GM12878 (cell line): Measurements from ENCODE around the gene SNX21. TPM values are rescaled to one million over a fixed set of nuclear protein-coding genes. Genes with fewer than 3 reads are reported as not detected.

Experiments
- ATAC-seq: fragments of 200-7000 bp; cut with Tn5 transposase; 3 replicates; pipeline ENCODE4 v1.9.1; 2020; ENCODE audit warnings: mild to moderate bottlenecking, moderate library complexity
- BruUV-seq: library from RNA; stranded (reverse); fragments of 400-500 nt; replicated peaks from 2 replicates; lab custom pipeline; 2021; lab: Mats Ljungman, UMichigan
- CTCF ChIA-PET: fragments of 300-600 bp; sonication (Branson Sonifier 250); formaldehyde crosslinking; extraction: SDS; loops from one replicate; lab custom pipeline; 2021; ENCODE audit warnings: inconsistent platforms; lab: Yijun Ruan, JAX
- POLR2A ChIA-PET: fragments of 350-600 bp; formaldehyde crosslinking; extraction: SDS; loops from one replicate; lab custom pipeline; 2021; ENCODE audit warnings: inconsistent platforms; lab: Charles Lee
- RAD21 ChIA-PET: fragments of 300-600 bp; sonication (Branson Sonifier 250); formaldehyde crosslinking; loops from one replicate; lab custom pipeline; 2023; ENCODE audit warnings: antibody characterized with exemption; ENCODE audit not compliant: unreplicated experiment; lab: Charles Lee
- SMC1A ChIA-PET: fragments of 300-600 bp; sonication (Branson Sonifier 250); formaldehyde crosslinking; loops from one replicate; lab custom pipeline; 2023; ENCODE audit not compliant: unreplicated experiment, uncharacterized antibody; lab: Charles Lee
- DNase-seq: peaks from one replicate; pipeline ENCODE4 v3.0.0-alpha.2; 2011; ENCODE audit warnings: low read depth, low spot score
- FAIRE-seq: peaks from 3 replicates; lab custom pipeline; 2011; peaks lifted over from hg19 to GRCh38; lab: Jason Lieb, UNC
- H2AFZ ChIP-seq: 2 replicates; pipeline ENCODE4 v1.6.0; 2011; ENCODE audit warnings: low read depth, low read length, control low read depth; ENCODE audit not compliant: control insufficient read depth
- H3K27ac ChIP-seq: 2 replicates; pipeline ENCODE4 v1.5.1; 2011; ENCODE audit warnings: control low read depth; ENCODE audit not compliant: control insufficient read depth, insufficient read depth
- H3K27me3 ChIP-seq, 2 experiments: replicated peaks in 1 of 2; 2 replicates each; pipeline versions ENCODE4 v1.6.0 to v1.6.1; 2011; ENCODE audit warnings: low read length in 1 of 2; ENCODE audit not compliant: control insufficient read depth in 2 of 2, insufficient read depth in 2 of 2
- H3K36me3 ChIP-seq, 2 experiments: 2 replicates each; pipeline ENCODE4 v1.5.1; 2011; ENCODE audit warnings: low read length in 1 of 2; ENCODE audit not compliant: control insufficient read depth in 2 of 2, insufficient read depth in 2 of 2
- H3K4me1 ChIP-seq: 2 replicates; pipeline ENCODE4 v1.6.1; 2011; ENCODE audit warnings: mild to moderate bottlenecking, low read length, moderate library complexity, mixed read lengths; ENCODE audit not compliant: control insufficient read depth, insufficient read depth
- H3K4me2 ChIP-seq: 2 replicates; pipeline ENCODE4 v1.6.0; 2011; ENCODE audit warnings: control low read depth; ENCODE audit not compliant: control insufficient read depth, insufficient read depth
- H3K4me3 ChIP-seq: fragments of 200-600 bp; sonication (generic); 2 replicates; pipeline ENCODE4 v1.5.1; 2016
- H3K79me2 ChIP-seq: 2 replicates; pipeline ENCODE4 v1.6.0; 2011; ENCODE audit warnings: low read length; ENCODE audit not compliant: control insufficient read depth, insufficient read depth
- H3K9ac ChIP-seq: 2 replicates; pipeline ENCODE4 v1.8.0; 2011; ENCODE audit warnings: low read length, control low read depth, mixed read lengths; ENCODE audit not compliant: control insufficient read depth, insufficient read depth
- H3K9me3 ChIP-seq: replicated peaks from 3 replicates; pipeline ENCODE4 v1.5.1; 2011; ENCODE audit warnings: mild to moderate bottlenecking, low read length; ENCODE audit not compliant: control insufficient read depth, insufficient read depth
- H4K20me1 ChIP-seq: 2 replicates; pipeline ENCODE4 v1.6.0; 2011; ENCODE audit not compliant: control insufficient read depth, insufficient read depth
- CHD1 ChIP-seq: IDR thresholded peaks from 2 replicates; pipeline ENCODE4 v1.6.1; 2012; ENCODE audit warnings: low read depth, low read length, improper control_type of control experiment
- EGR1 ChIP-seq, 2 experiments: IDR thresholded peaks; 1 replicate in 1 of 2; 2 replicates in 1 of 2; pipeline ENCODE4 v1.6.1; 2011 to 2012; ENCODE audit warnings: low read depth in 2 of 2, low read length in 2 of 2, borderline replicate concordance in 1 of 2, mild to moderate bottlenecking in 1 of 2, moderate library complexity in 1 of 2
- FOXK2 ChIP-seq: fragments of 450-650 bp; IDR thresholded peaks from 2 replicates; pipeline ENCODE4 v1.6.1; 2017; ENCODE audit warnings: mild to moderate bottlenecking, moderate library complexity
- NFIC ChIP-seq: IDR thresholded peaks from 2 replicates; pipeline ENCODE4 v1.6.1; 2012; ENCODE audit warnings: low read depth, mild to moderate bottlenecking, inconsistent platforms, low read length, moderate library complexity
- PRDM15 ChIP-seq: fragments of 450-650 bp; formaldehyde crosslinking; IDR thresholded peaks from 2 replicates; pipeline ENCODE4 v1.4.0; 2020; ENCODE audit warnings: mild to moderate bottlenecking, moderate library complexity
- RBBP5 ChIP-seq: fragments of 200-600 bp; sonication (generic); conservative IDR thresholded peaks from 2 replicates; pipeline ENCODE4 v1.6.1; 2016
- RELA ChIP-seq: fragments of 450-650 bp; IDR thresholded peaks from 2 replicates; pipeline ENCODE4 v1.8.0; 2014; ENCODE audit warnings: borderline replicate concordance; ENCODE audit not compliant: partially characterized antibody
- RELB ChIP-seq: fragments of 450-650 bp; IDR thresholded peaks from 2 replicates; pipeline ENCODE4 v1.6.1; 2017; ENCODE audit warnings: low read depth, mild to moderate bottlenecking, moderate library complexity
- SMAD1 ChIP-seq: fragments of 450-650 bp; IDR thresholded peaks from 2 replicates; pipeline ENCODE4 v1.6.1; 2018; ENCODE audit warnings: mild to moderate bottlenecking, low read depth; ENCODE audit not compliant: partially characterized antibody
- SUPT20H ChIP-seq: IDR thresholded peaks from 2 replicates; pipeline ENCODE4 v1.6.1; 2011; ENCODE audit warnings: low read depth, mild to moderate bottlenecking, low read length, moderate library complexity, borderline replicate concordance; ENCODE audit not compliant: control insufficient read depth
- WRNIP1 ChIP-seq: IDR thresholded peaks from 2 replicates; pipeline ENCODE4 v1.6.1; 2011; ENCODE audit warnings: low read depth, low read length, improper control_type of control experiment, borderline replicate concordance
- YBX1 ChIP-seq: fragments of 450-650 bp; IDR thresholded peaks from 2 replicates; pipeline ENCODE4 v1.6.1; 2016; ENCODE audit warnings: antibody characterized with exemption
- ZNF384 ChIP-seq: IDR thresholded peaks from 2 replicates; pipeline ENCODE4 v1.6.1; 2012; ENCODE audit warnings: low read depth, mild to moderate bottlenecking, low read length, improper control_type of control experiment, borderline replicate concordance
- WGBS: methylation state at CpG from one replicate; pipeline ENCODE4 v1.1.6; 2016; ENCODE audit warnings: low lambda C conversion rate; ENCODE audit not compliant: insufficient replicate concordance, insufficient coverage; ENCODE audit errors: missing lambda C conversion rate; 5-methylcytosine and 5-hydroxymethylcytosine counted together
- in situ Hi-C: fragments of 300-500 bp; cut with MboI; formaldehyde crosslinking; loops from 9 replicates; pipeline ENCODE4 v1.14.3; 2018; ENCODE audit warnings: mixed read lengths
- intact Hi-C: fragments of 100-400 bp; cut with micrococcal nuclease; formaldehyde crosslinking; loops from one replicate; pipeline ENCODE4 v1.14.2; 2022; ENCODE audit not compliant: unreplicated experiment
- polyA plus RNA-seq, 11 experiments: library from polyadenylated mRNA; depleted of rRNA in 4 of 11; unstranded in 6 of 11; stranded (reverse) in 5 of 11; fragments of >200 nt; fragmentation: Nextera tagmentation in 4 of 11; fragmentation: Illumina TruSeq in 1 of 11; extraction: Ambion mirVana in 4 of 11; extraction: Trizol in 1 of 11; gene quantifications; 1 replicate in 1 of 11; 2 replicates in 10 of 11; pipeline versions ENCODE4 v1.2.1 to v1.2.3, GENCODE V29; 2011 to 2016; ENCODE audit warnings: inconsistent platforms in 2 of 11, missing spikeins in 2 of 11, low read depth in 1 of 11
- total RNA-seq, 4 experiments: library from RNA; depleted of rRNA in 3 of 4; stranded (reverse); fragments of >200 nt in 3 of 4; fragmentation: Illumina TruSeq in 1 of 4; extraction: Trizol in 1 of 4; gene quantifications; 2 replicates each; pipeline versions ENCODE4 v1.2.1 to v1.2.3, GENCODE V29; 2013 to 2021
- TF ChIP-seq, protein P1 (sequence below): fragments of 450-650 bp; formaldehyde crosslinking; IDR thresholded peaks from 2 replicates; pipeline ENCODE4 v1.4.0; 2022; ENCODE audit warnings: mild to moderate bottlenecking, moderate library complexity

The SNX21 gene
- total and polyA plus RNA-seq, 10 of the 15 experiments (the other 5 are each of a cell fraction or from before 2014, with no cell fraction given) = 0.10 to 1.4 (median 0.57) TPM

DNA sequence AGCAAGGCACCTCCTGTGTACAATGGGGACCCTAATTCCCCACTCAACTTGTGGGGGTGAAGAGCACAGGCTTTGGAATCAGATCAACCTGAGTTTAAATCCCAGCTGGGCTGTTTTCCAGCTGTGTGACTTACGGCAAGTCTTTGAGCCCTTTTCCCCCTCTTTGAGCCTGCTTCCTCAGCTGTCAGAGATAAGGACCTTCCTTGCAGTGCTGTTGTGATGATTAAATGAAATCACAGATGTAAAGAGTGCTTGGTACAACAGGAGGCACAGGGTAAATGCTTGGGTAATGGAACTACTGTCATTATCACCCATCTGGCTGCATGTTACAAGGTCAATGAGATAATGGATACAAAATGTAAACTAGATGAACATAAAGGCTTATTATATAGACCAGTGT lies 3.2 kb downstream of the SNX21 start:
- ChIA-PET POLR2A (no interaction called here), CTCF (interaction anchor here (0.7 to 1.0 kb wide), 2 partner anchors 12 to 38 kb away, joined by 3 to 4 read pairs; no protein-coding TSS in a partner anchor)
- BruUV-seq = TSS peak; percentile 27
- TF ChIP-seq, protein P1, sequence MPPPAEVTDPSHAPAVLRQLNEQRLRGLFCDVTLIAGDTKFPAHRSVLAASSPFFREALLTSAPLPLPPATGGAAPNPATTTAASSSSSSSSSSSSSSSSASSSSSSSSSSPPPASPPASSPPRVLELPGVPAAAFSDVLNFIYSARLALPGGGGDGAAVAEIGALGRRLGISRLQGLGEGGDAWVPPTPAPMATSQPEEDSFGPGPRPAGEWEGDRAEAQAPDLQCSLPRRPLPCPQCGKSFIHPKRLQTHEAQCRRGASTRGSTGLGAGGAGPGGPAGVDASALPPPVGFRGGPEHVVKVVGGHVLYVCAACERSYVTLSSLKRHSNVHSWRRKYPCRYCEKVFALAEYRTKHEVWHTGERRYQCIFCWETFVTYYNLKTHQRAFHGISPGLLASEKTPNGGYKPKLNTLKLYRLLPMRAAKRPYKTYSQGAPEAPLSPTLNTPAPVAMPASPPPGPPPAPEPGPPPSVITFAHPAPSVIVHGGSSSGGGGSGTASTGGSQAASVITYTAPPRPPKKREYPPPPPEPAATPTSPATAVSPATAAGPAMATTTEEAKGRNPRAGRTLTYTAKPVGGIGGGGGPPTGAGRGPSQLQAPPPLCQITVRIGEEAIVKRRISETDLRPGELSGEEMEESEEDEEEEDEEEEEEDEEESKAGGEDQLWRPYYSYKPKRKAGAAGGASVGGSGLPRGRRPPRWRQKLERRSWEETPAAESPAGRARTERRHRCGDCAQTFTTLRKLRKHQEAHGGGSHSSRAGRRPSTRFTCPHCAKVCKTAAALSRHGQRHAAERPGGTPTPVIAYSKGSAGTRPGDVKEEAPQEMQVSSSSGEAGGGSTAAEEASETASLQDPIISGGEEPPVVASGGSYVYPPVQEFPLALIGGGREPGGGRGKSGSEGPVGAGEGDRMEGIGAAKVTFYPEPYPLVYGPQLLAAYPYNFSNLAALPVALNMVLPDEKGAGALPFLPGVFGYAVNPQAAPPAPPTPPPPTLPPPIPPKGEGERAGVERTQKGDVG (CRISPR knock-in tag) = no peak
- TF ChIP-seq CHD1 (no peak), RBBP5 (no peak), NFIC (no peak), RELA (no peak), EGR1 (IDR thresholded peaks at IDR 0.05; ENCODE audit: borderline replicate concordance in 1 of 2, low read depth in 2 of 2, low read length in 2 of 2) (no peak), PRDM15 (no peak), SUPT20H (no peak), YBX1 (no peak), SMAD1 (no peak), RELB (no peak), ZNF384 (no peak), FOXK2 (no peak), WRNIP1 (no peak)

More for the DNA sequence above, 3.2 kb downstream of the SNX21 start:
- H3K79me2 ChIP-seq = no peaks in the 10 kb centered on the region
- H3K27ac ChIP-seq = no peak overlapping the region
- no peaks in the 10 kb centered on the region for H3K9me3 ChIP-seq
- 100% methylated on average over 1 of the region's 1 CpG for WGBS
- no peak overlapping the region for H3K4me2 ChIP-seq
- H3K4me1 ChIP-seq = peaks cover 5% of the 10 kb centered on the region
- ATAC-seq (no peak), FAIRE-seq (no peak), DNase-seq (no peak)
- no peak overlapping the region for H3K9ac ChIP-seq
- no peaks in the 10 kb centered on the region for H4K20me1 ChIP-seq
- in situ Hi-C loops (no loop called here), intact Hi-C loops (no loop called here)
- SMC1A ChIA-PET = interaction anchor here (0.6 kb wide), 1 partner anchor 23 kb away, joined by 4 read pairs; no protein-coding TSS in a partner anchor
- no peaks in the 10 kb centered on the region for H3K27me3 ChIP-seq
- no peak overlapping the region for H2AFZ ChIP-seq
- no peak overlapping the region for H3K4me3 ChIP-seq
- RAD21 ChIA-PET = no interaction called here
- H3K36me3 ChIP-seq = peaks cover 0 to 2% of the 10 kb centered on the region in 2 experiments; a peak in 2 of 4 replicates
